Chondrocyte (in vitro differentiated cells): ENCODE results near the gene SORBS2. TPM values are rescaled to one million over a fixed set of nuclear protein-coding genes. Genes with fewer than 3 reads are reported as not detected.

ENCODE experiments used
- DNase-seq: peaks from one replicate; pipeline ENCODE4 v3.0.0; 2021; ENCODE audit warnings: mixed read lengths, low spot score
- H3K27ac Mint-ChIP-seq: one replicate; pipeline ENCODE4 v1.8.0; 2021; ENCODE audit warnings: mild to moderate bottlenecking, moderate library complexity, mixed read lengths; ENCODE audit not compliant: unreplicated experiment
- H3K27me3 Mint-ChIP-seq: 2 replicates; pipeline ENCODE4 v1.8.0; 2021; ENCODE audit warnings: low read depth, mixed read lengths
- H3K36me3 Mint-ChIP-seq: 2 replicates; pipeline ENCODE4 v1.8.0; 2021; ENCODE audit warnings: low read depth, mixed read lengths
- H3K4me1 Mint-ChIP-seq: 2 replicates; pipeline ENCODE4 v1.8.0; 2021; ENCODE audit warnings: low read depth, mild to moderate bottlenecking, mixed read lengths
- H3K4me3 Mint-ChIP-seq: one replicate; pipeline ENCODE4 v1.8.0; 2021; ENCODE audit warnings: mild to moderate bottlenecking, moderate library complexity, mixed read lengths; ENCODE audit not compliant: unreplicated experiment
- H3K9me3 Mint-ChIP-seq: 2 replicates; pipeline ENCODE4 v1.8.0; 2021; ENCODE audit warnings: low read depth, mixed read lengths
- total RNA-seq: library from RNA; stranded (reverse); gene quantifications from 3 replicates; pipeline ENCODE4 v1.2.1, GENCODE V29; 2021
- TF ChIP-seq, protein P1 (sequence below): fragments of 200-600 bp; sonication (generic); IDR thresholded peaks from 2 replicates; pipeline ENCODE4 v1.5.0; 2021; ENCODE audit warnings: antibody characterized with exemption, mild to moderate bottlenecking, moderate library complexity

SORBS2 gene
- total RNA-seq, 1 donor from 2014 or later: 104 TPM

- H3K4me1 Mint-ChIP-seq: peaks cover 21% of the 10 kb centered on the region
- TF ChIP-seq, protein P1, sequence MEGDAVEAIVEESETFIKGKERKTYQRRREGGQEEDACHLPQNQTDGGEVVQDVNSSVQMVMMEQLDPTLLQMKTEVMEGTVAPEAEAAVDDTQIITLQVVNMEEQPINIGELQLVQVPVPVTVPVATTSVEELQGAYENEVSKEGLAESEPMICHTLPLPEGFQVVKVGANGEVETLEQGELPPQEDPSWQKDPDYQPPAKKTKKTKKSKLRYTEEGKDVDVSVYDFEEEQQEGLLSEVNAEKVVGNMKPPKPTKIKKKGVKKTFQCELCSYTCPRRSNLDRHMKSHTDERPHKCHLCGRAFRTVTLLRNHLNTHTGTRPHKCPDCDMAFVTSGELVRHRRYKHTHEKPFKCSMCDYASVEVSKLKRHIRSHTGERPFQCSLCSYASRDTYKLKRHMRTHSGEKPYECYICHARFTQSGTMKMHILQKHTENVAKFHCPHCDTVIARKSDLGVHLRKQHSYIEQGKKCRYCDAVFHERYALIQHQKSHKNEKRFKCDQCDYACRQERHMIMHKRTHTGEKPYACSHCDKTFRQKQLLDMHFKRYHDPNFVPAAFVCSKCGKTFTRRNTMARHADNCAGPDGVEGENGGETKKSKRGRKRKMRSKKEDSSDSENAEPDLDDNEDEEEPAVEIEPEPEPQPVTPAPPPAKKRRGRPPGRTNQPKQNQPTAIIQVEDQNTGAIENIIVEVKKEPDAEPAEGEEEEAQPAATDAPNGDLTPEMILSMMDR: no peak
- DNase-seq: no peak
- H3K27me3 Mint-ChIP-seq: no peaks in the 10 kb centered on the region
- no peak overlapping the region for H3K4me3 Mint-ChIP-seq
- no peaks in the 10 kb centered on the region for H3K9me3 Mint-ChIP-seq
- H3K27ac Mint-ChIP-seq: no peak overlapping the region
- peaks cover 33% of the 10 kb centered on the region for H3K36me3 Mint-ChIP-seq
These were observed 166.6 kb downstream of the SORBS2 start for GRCh38 chr4:185645403-185645802.

DNA sequence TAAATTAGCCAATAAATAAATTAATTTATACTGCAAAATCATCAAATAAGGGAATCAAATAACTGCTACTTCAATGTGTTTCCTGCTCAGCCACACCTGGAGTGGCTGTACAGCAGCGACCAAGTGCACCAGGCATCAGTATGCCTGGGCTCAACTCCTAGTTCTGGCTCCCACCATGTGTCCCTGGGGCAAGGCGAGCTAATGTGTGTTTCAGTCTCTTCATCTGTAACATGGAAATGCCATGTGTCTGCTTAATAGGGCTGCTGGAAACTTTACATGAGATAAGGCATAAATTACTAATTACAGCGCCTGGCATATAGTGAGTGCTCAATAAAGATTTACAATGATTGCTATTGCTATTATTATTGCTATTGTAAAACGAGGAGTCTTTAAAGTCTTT lies 167.6 kb downstream of the SORBS2 start:
- H3K9me3 Mint-ChIP-seq: no peaks in the 10 kb centered on the region
- DNase-seq: no peak
- TF ChIP-seq, protein P1: no peak
- H3K36me3 Mint-ChIP-seq: peaks cover 32% of the 10 kb centered on the region
- H3K27me3 Mint-ChIP-seq: no peaks in the 10 kb centered on the region
- H3K4me1 Mint-ChIP-seq: peaks cover 21% of the 10 kb centered on the region
- no peak overlapping the region for H3K27ac Mint-ChIP-seq
- H3K4me3 Mint-ChIP-seq: no peak overlapping the region

DNA sequence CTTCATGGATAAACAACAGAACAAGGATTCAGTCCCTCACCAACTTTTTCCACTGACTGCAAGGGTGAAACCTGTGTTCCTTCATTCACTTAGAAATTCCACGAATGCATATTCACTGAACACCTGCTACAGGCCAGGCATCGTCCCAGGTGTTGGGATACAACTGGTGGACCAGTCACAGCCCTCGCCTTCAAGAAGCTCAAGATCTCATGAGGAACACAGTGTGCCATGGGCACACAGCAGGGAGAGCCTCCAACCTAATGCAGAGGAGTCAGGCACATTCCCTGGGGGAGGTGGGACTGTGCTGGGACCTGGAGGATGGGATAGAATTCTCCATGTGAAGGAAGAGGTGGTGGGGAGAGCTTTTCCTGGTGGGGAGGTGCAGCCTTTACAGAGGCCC lies 169.1 kb downstream of the SORBS2 start:
- Mint-ChIP-seq H3K27me3 (no peaks in the 10 kb centered on the region), H3K9me3 (no peaks in the 10 kb centered on the region), H3K4me3 (no peak overlapping the region), H3K4me1 (peaks cover 21% of the 10 kb centered on the region), H3K27ac (peak overlapping the region; percentile 28), H3K36me3 (peaks cover 30% of the 10 kb centered on the region)
- TF ChIP-seq, protein P1: no peak
- DNase-seq: no peak

DNA sequence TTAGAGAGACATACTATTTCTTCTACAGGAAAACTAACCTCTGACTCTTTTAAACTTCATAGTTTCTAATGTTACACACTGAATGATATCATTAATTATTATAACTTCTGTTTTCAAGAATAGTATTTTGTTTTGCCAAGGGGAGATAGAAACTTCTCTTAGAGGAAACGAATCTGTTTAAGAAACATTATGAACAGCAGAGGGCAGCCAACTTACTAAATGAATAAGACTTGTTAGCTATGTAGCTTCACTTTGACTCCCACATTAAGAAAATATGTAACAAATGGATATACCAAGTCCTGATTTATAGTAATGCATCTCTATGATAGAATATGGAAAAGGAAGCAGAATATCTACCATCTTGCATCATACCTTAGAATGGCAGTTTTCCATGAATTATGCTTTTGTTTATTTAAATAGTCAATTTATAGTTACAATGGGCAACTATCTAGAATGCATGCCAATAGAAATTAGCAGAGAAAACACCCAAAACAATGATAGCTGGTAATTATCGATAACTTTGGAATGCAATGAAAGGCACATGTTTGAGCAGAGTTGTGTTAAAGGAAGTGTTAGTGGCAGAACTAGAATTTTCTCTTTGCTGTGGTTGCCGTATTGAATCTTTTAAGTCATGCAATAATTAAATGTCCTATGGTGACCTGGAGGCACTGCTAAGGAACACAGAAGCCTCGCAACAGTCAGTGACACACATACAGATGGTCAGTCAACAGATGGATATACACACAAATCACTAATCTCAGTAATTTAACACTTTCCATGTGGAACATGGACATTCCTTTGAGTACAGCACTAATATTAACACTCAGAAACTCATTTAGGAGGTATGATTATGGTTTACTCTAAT lies 171.0 kb downstream of the SORBS2 start:
- DNase-seq: no peak
- Mint-ChIP-seq H3K4me3 (no peak overlapping the region), H3K27ac (no peak overlapping the region), H3K9me3 (no peaks in the 10 kb centered on the region), H3K36me3 (peaks cover 27% of the 10 kb centered on the region), H3K27me3 (no peaks in the 10 kb centered on the region), H3K4me1 (peaks cover 21% of the 10 kb centered on the region)
- TF ChIP-seq, protein P1: peak; percentile 89

GRCh38 chr4:185638548-185639301 lies 173.3 kb downstream of the SORBS2 start:
- H3K36me3 Mint-ChIP-seq: peaks cover 16% of the 10 kb centered on the region
- DNase-seq: no peak
- no peaks in the 10 kb centered on the region for H3K9me3 Mint-ChIP-seq
- no peak overlapping the region for H3K4me3 Mint-ChIP-seq
- no peak overlapping the region for H3K27ac Mint-ChIP-seq
- peaks cover 24% of the 10 kb centered on the region for H3K4me1 Mint-ChIP-seq
- no peaks in the 10 kb centered on the region for H3K27me3 Mint-ChIP-seq
- TF ChIP-seq, protein P1: no peak
